Dedifferentiated amniotic fluid mesenchymal stem cell (primary cell): ENCODE measurements around the gene MGAT4B.
"Not testable (repeated sequence)": the region's sequence is repeated elsewhere in the genome, so short reads cannot be mapped to it uniquely, and the experiment has no call there.

Source experiments
- DNase-seq: peaks from one replicate; pipeline ENCODE4 v3.0.0-alpha.2; 2016; ENCODE audit errors: extremely low spot score

MGAT4B gene

DNA sequence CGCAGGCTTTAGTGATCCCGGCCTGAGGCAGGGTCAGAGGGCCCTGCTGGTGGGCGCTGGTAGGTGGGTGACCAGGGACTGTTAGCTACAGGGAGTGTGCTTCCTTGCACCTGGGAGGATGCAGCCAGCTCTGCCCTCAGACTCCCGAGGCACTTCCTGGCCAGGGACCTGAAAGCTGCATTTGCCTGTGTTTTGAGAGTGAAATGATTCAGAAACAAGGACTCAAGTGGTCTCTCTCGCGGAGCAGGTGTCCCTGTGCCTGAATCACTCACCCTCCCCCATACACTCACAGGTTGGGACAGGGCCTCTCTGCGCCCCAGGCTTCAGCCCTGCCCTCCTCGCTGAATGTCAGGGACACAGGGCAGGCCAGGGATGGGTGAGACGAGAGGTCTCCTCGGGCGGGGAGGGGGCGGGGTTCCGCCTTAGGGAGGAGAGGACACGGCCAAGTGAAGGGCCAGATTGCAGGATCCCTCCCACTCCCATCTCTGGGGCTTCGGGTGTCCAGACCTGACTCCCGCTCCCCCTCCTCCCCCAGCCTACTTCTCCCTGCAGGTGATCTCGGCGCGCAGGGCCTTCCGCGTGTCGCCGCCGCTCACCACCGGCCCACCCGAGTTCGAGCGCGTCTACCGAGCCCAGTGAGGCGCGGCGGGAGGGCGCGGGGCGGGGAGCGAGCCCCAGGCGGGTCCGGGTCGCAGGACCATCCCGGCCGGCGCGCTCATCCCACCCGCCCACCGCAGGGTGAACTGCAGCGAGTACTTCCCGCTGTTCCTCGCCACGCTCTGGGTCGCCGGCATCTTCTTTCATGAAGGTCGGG is 11.4 kb downstream of the MGAT4B start:
- no peak for DNase-seq

- no peak for DNase-seq
Observed at GRCh38 chr5:179794575-179794974, 12.1 kb downstream of the MGAT4B start.

DNA sequence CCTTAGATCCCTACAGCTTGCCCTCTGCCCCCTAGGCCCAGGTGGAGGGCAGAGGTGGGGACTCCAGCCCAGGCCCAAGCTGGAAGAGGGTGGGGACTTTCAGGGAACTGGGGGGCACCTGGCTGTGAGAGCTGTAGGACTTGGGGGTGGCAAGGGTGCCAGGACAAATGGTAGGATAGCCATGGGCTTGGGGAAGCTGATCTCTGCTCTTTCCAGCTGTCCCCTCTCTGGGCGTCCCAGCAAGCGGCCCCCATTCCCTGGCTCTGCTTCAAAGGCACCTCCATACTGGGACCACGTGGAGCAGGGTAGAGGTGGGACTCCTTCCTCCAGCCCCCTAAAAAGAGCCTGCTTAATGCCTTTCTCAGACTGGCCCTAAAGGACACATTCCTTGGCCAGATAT is 12.5 kb downstream of the MGAT4B start:
- no peak for DNase-seq

DNA sequence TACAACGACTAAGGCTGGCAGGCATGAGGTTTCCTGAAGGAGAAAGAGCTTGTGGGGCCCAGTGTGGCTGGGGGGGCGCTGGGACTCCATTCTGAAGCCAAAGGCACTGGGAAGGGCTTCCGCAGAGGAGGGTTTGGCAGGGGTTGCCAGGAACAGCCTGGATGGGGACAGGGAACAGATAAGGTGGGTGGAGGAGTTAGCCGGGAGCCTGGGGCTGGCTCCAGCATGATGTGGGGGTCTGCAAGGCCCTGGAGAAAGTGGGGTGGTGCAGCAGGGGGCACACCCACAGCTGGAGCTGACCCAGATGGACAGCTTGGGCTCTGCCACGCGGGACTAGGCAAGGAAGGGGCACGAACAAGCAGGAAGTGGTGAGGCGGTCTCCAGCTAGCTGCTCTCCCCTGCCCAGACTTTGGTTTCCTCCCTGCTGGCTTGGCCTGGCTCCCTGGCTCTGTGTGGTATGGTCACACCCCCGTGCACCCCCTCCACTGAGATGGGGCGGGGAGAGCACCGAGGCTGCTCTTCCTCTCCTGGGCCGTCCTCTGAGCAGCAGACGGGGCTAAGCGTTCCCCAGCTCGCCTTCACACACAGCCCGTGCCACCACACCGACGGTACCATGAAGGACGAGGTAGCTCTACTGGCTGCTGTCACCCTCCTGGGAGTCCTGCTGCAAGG is 13.1 kb downstream of the MGAT4B start, which contains the start of gene LTC4S:
LTC4S (plus strand) TSS at position 519 of the 672 bp plus-strand sequence; CDS start at position 614, 95 bp downstream.
- DNase-seq = no peak

DNA sequence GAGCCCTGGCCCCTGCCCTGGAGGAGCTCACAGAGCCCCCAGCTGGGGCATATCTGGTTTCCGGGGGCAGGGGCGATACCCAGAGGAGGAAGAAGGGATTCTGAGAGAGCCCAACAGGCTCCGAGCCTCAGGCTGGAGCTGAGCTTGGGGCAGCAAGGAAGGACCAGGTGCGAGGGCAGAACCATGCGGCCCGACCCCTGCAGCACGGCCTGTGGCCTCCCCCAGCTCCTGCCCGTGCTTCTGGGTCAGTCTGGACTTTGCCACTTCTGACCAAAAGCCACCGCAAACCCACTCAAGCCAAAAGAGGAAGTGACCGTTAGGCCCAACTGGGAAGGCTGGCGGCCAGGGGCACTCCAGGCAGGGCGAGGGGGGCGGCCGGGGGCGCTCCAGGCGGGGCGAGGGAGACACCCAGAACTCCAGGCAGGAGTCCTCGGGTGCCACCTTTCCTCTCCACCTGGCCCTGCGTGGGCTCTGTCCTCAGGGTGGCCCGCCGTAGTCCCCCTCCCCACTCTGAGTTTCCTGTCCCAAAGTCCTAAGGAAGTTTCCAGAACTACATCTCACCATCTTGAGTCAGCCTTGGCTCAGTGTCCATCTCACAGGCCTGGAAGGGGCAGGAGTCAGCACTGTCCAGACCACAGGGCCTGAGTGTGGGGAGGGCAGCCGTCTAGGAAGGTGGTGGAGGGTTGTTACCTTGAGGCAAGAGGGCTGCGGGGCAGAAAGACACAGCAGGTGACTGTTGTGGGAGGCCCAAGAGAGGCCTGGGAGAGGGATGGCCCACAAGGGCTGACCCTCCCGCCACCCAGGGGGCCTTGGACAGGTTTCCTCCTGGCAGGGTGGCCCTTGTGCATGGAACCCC is 13.8 kb downstream of the MGAT4B start:
- no peak for DNase-seq

GRCh38 chr5:179791881-179792611 is 14.6 kb downstream of the MGAT4B start:
- DNase-seq = no peak

- not testable (repeated sequence) for DNase-seq
Observed at GRCh38 chr5:179789278-179789677, 17.4 kb downstream of the MGAT4B start.

- no peak for DNase-seq
Observed at GRCh38 chr5:179788193-179788854, 18.3 kb downstream of the MGAT4B start.

- DNase-seq = no peak
Observed at GRCh38 chr5:179786861-179787260, 19.8 kb downstream of the MGAT4B start.

DNA sequence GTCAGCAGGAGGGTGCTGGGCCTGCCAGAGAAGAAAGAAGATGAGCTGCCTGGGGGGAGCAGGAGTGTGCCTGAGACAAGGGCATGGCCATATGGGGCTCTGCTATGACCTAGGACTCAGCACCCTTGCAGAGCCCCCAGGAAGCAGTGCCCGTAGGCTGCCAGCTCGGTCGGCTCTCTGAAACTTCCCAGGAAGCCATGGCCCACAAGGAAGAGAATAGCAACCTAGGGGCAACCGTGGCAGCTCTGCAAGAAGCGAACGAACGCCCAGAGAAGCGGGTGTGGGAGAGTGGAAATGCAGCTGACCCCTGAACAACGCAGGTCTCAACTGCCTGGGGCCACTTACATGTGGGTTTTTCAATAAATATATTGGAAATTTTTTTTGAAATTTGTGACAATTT is 23.5 kb downstream of the MGAT4B start:
- no peak for DNase-seq

DNA sequence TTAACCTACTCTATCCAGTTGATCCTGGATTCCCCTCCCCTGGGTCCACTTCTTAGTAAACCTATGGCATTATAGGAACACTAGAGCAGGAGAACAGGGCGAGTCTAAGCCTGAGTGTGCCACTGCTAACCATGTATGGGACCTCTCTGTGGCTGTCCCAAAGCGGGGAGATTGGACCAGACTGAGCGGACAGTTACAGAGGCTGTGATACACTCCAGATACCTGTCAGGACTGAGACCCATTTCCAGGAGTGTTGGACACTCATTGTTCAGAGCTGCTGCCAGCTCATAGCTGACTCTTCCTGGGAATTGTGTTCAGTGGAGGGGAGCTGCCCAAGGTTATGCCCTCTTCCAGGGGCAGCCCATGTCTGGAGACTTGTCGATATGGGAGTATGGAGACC is 24.8 kb downstream of the MGAT4B start:
- no peak for DNase-seq

DNA sequence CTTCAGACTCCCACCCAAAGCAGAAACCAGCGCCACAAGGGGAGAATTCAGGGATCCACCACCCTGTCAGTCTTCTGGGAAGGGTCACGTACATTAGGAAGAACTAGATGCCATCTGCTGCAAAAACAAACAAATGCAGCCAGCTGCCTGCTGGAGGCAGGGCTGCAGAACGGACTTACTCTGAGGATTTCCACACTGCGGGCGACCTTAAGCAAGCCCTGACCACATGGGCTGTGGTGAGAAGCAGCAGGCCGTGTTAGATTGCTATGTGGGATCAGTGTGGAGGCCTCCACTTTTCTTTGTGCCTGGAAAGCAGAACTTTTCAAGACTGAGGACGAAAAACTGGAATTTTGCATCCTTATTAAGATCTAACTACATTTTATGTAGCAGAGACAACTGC is 26.3 kb downstream of the MGAT4B start:
- no peak for DNase-seq

- DNase-seq = no peak
Observed at GRCh38 chr5:179779826-179780225, 26.8 kb downstream of the MGAT4B start.

DNA sequence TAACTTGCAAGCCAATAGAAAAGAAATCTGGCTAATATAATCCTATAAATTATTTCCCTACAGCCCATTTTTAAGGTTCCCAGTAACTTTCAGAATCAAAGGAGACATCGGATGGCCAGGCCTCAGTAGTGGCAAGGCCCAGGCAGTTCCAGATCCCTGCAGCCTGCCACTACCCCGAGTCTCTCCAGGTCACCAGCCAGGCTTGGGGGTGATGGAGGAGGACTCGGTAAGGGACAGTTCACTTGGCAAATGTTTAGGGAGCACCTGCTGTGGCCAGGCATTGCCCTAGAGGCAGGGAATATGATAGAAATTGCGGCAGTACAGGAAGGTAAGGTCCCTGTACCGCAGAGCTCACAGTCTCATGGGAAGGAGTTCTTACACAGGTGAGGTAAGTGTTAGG is 28.1 kb downstream of the MGAT4B start:
- no peak for DNase-seq

DNA sequence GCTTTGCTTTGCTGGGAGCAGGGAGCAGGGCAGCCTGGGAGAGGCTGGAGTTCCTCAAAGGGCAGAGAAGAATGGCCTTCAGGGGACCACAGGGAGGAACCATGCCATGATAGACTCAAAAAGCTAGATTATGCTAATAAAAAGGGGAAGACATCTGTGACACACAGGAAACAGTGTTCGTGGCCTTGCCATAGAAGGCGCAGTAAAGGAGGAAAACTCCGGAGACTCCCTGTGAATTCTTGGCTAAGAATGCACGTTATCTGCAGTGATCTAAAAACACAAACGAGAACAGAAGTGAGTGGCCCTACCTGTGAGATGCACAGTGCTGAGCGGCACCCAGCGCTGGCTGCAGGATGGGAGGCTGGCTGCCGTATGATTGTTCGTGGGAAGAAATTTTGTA is 28.8 kb downstream of the MGAT4B start:
- no peak for DNase-seq

DNA sequence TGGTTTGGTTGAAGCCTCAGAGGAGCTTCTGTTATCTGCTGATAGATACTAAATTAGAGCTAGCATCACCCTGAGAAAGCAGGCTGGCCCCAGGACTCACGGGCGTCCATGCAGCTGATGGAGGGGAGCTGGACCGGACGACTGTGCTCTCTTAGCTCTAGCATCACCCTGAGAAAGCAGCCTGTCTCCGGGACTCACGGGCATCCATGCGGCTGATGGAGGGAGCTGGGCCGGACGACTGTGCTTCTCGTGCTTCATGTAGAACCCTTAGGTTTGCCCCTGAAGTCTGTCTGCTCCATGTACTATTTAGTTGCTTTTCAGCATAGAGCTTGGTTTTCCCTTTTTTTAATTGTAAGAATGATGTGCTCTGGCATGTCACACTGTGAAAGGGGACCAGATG is 29.2 kb downstream of the MGAT4B start:
- DNase-seq = no peak

DNA sequence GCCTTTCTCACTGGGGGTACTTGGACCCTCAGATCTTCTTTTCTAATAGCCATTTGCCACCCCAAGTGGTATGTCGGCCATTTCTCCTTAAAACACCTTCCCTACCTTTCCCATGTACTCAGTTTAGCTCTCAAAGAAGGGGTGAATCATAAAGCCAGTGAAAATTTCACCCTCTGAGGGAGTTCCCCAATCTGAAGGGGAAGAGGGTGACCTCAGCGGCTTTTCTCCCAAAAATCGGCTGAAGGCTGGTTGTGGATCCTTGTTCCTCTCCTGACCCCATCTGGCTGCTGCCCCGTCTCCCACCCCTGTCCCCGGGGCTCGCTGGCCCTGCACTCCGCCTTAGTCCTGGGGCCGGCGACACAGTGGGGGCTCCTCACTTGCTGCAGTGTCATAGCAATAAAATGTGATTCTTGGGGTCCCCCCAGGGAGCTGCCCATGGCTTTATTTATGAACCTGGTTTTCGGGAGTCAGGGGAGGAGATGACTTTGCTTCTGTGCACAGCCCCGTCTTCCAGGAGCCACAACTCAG is 30.2 kb downstream of the MGAT4B start:
- no peak for DNase-seq

- no peak for DNase-seq
Observed at GRCh38 chr5:179774442-179774841, 32.2 kb downstream of the MGAT4B start.

DNA sequence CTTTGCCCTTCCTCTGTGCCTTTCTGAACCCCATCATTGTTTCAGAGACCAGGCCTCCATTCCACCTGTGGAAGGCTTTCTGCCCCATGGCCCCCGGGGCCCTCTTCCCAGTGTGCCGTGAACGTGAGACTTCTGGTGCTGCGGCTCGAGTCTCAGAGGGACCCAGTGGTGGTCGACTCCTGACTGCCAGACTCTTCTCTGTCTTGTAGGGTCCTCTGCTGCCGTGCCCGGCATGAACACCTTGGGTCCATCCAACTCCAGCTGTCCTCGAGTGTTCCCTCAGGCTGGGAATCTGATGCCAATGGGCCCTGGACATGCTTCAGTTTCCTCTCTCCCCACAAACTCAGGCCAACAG is 33.0 kb downstream of the MGAT4B start:
- DNase-seq = no peak

- no peak for DNase-seq
Observed at GRCh38 chr5:179772351-179772750, 34.3 kb downstream of the MGAT4B start.

GRCh38 chr5:179771311-179771895 is 35.3 kb downstream of the MGAT4B start:
- DNase-seq = no peak
